KOPT-K1 (cell line): ENCODE data around the gene EIF2B2.
"Not testable (repeated sequence)": the region's sequence is repeated elsewhere in the genome, so short reads cannot be mapped to it uniquely, and the experiment has no call there.

Experiments
- H3K27ac ChIP-seq: fragments of 200-600 bp; sonication (generic); 2 replicates; pipeline ENCODE4 v1.5.1; 2016; ENCODE audit warnings: antibody characterized with exemption, mild to moderate bottlenecking, low read depth, low read length; ENCODE audit not compliant: poor library complexity, severe bottlenecking
- H3K36me3 ChIP-seq: fragments of 200-600 bp; sonication (generic); 2 replicates; pipeline ENCODE4 v1.5.1; 2017; ENCODE audit warnings: antibody characterized with exemption, mild to moderate bottlenecking, low read length, moderate library complexity; ENCODE audit not compliant: insufficient read depth
- H3K9me3 ChIP-seq: fragments of 200-600 bp; sonication (generic); 2 replicates; pipeline ENCODE4 v1.5.1; 2017; ENCODE audit warnings: antibody characterized with exemption, low read length, mild to moderate bottlenecking; ENCODE audit not compliant: insufficient read depth, poor library complexity, severe bottlenecking

EIF2B2 gene

DNA sequence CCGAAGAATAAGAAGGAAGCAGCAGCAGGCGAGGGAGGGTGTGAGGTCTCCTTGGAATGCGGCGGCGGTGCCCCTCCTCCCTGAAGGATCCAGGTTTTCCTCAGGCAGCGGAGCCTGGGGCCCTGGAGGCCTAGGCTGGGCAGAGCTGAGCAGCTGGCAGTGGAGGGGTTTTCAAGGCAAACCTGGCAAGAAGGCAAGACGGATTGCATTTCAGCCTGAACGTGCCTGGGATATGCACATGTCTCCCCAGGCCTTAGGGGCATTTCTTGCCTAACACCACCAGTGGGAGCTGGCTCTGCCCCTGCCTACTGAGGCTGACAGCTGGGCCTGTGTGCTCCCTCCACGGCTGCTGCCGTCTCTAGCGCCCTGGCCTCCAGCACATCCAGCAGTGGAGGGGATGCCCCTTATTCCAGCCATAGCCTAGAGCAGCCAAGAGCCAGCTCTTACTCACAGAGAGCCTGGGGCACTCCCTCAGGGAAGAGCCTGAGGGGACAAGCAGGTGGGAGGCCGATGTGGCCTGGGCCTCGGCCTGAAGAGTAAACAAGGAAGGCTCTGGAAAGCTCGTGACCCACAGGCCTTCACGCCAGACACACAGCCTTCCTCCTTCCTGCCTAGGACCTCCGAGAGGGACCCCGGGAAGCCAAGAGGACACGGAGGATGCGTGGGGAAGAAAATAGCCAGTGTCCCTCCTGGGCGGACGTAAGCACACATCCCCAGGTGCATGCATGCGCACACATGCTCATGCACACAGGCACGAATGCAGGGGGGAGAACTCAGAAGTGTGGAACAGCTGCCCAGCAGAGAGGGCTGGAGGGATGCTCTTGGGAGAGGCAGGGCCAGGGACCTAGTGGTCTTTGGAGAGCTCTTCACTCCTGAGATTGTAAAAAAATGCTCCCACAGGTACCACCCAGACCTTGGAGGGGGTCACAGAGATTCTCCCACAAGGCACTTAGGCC lies 23.0 kb upstream of the EIF2B2 start:
- Histone ChIP-seq H3K9me3 (no peaks in the 10 kb centered on the region), H3K36me3 (no peaks in the 10 kb centered on the region), H3K27ac (no peak overlapping the region)

DNA sequence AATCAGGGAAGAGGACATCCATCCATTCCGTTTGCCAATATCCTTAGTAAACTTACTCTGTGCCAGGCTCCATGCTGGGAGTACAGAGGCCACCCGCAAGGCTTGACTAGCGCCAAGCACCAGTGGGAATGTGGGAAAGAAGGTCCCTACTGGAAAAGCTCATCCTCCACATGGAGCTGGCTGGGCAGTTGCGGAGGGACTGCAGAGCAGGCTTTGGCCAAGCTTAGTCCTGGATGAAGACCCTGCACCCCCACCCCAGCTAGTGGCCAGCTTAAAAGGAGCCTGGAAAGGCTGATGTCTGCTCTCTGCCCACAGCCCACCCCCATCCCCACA lies 22.4 kb upstream of the EIF2B2 start:
- Histone ChIP-seq H3K9me3 (no peaks in the 10 kb centered on the region), H3K27ac (no peak overlapping the region), H3K36me3 (no peaks in the 10 kb centered on the region)

DNA sequence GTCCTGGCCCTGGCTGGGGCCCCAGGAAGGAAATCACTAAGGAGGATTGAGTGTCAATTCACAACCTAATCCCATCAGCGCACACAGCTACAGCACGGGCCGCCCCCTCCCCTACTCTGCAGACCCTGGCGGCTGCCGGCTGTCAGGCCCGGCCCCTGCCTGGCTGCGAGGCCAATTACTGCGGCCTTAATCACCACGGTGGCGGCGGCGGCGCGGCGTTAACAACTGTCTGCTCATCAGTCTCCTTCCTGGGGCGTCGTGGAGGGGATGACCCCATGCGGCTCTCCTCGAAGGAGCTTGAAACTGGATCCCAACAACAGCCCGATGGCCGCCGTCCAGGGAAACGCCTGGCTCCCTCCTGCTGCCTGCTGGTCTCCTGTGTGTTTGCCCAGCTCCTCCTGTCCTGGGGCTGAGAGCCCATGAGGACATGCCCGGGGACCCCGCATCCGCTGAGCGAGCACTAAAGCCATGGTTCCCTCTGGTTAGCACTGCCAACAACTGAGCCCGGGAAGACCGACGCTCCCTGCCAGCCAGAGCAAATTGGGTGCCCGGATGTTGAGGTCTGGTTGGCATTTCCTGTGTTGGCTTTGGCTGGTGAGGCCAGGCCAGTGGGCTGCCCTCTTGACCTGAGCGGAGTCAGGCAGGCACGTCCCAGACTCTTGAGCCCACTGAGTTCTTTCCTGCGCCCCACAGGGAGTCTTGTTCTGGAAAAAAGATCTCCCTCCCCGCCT lies 21.8 kb upstream of the EIF2B2 start:
- Histone ChIP-seq H3K9me3 (no peaks in the 10 kb centered on the region), H3K27ac (no peak overlapping the region), H3K36me3 (no peaks in the 10 kb centered on the region)

DNA sequence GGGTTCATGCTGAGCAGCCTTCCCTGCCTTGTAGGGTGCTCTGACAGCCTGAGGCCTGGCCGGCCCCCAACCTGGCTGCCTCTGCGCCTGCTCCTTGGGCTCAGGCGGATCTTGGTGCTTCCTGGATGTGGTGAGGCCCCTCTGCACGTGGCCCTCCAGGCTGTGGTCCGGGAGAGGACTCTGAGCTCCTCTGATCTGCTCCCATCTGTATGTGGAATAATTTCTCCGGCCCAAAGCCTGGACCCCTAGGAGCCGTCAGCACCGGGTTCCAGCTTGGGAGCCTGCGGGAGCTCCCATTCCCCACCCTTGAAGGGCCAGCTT lies 21.3 kb upstream of the EIF2B2 start:
- Histone ChIP-seq H3K27ac (no peak overlapping the region), H3K36me3 (no peaks in the 10 kb centered on the region), H3K9me3 (no peaks in the 10 kb centered on the region)

DNA sequence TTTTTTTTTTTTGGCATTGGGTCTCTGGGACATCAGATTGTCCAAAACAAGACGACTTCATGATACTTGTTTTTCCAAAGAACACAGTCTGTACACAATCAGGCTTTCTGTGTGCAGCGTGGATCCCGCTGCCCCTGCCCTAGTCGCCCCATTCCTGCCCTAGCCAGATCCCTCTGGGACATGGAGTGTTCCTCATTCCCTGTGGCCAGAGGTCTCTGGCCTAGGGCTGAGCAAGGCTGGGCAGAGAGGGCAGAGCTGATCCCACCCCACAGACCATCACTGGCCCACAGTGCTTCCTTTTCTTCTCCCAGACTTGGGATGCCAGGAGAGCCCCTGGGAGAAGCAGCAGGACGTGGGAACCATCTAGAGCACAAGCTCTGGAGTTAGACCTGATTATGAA lies 20.9 kb upstream of the EIF2B2 start:
- Histone ChIP-seq H3K9me3 (no peaks in the 10 kb centered on the region), H3K36me3 (no peaks in the 10 kb centered on the region), H3K27ac (no peak overlapping the region)

DNA sequence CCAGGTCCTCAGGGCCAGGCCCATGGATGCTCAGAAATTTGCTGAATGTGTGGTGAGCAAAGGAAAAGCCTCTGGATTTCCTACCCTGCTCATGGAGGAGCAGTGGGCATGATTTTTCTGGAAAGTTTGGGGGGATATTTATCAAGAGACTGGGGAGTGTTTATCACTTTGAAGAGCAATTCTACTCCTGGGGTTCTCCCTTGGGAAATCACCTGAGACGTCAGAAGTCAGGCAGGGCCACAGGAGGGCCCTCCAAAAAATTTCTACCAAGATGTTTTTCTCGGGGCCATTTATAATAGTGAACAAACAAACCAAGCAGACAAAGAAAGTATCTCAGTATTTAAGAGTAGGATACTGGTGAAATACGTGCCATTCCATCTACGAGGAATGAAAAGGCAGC lies 20.1 kb upstream of the EIF2B2 start:
- no peaks in the 10 kb centered on the region for H3K36me3 ChIP-seq
- H3K27ac ChIP-seq = no peak overlapping the region
- no peaks in the 10 kb centered on the region for H3K9me3 ChIP-seq

DNA sequence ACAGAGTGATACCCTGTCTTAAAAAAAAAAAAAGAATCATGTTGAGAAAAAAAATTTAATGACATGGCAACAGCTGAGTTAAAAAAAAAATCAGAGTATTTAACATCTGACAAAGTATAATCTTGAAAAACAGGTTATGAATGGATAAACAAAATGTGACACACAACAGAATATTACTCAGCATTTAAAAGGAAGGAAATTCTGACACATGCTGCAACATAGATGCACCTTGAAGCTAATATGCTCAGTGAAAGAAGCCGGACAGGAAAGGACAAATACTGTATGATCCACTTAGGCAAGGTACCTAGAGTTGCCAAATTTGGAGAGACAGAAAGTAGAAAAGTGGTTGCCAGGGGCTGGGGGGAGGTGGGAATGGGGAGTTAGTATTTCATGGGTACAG lies 19.4 kb upstream of the EIF2B2 start:
- Histone ChIP-seq H3K27ac (no peak overlapping the region), H3K36me3 (no peaks in the 10 kb centered on the region), H3K9me3 (no peaks in the 10 kb centered on the region)

DNA sequence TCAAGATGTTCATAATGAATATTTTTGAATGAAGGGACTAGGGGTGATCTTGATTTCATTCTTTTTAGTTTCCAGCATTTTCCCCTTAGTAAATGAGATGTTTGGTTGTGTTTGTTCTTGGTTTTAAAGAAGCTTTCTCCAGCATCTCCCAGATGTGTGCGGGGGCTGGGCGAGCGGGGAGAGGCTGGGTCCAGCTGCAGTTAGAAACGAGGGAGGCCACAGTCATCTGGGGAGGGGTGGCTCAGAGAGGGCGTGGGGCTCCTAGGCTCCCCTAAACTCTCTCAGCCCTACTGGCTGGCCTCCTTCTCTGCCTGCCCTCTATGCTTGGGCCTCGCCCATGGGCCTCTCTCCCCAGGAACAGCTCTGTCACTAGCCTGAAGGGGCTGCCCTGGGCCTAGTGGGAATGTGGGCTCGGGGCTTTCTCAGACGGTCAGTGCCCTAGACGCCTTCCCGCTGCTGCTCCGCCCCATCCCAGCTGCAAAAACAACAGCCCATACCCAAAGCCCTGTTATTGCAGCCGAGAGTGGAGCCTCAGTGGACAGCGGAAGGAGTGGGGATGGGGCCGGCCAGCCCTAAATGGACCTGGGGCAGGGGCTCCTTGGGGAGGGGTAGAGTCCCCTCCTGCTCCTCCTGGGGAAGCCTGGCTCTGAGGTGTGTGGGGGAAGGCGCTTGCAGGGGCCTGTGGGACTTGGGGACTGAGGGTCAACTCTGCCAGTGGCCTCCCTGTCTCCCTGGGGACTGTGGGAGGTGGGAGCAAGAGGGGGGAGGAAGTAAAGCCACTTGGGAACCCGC lies 18.3 kb upstream of the EIF2B2 start:
- H3K36me3 ChIP-seq = no peaks in the 10 kb centered on the region
- no peak overlapping the region for H3K27ac ChIP-seq
- no peaks in the 10 kb centered on the region for H3K9me3 ChIP-seq

DNA sequence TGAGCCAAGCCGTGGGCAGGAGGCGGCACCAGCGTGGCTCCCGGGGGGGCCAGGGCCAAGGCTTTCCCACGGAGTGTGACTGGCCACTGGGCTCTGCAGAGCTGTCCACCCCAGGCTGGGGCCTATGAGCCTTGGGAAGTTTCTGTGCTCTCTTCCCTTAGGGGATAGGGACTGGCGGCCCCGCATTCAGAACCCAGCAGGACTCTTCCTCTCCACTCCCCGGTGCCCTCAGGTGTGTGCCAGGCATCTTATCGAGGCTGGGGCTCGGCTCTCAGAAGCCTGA lies 17.8 kb upstream of the EIF2B2 start:
- H3K27ac ChIP-seq = no peak overlapping the region
- no peaks in the 10 kb centered on the region for H3K36me3 ChIP-seq
- H3K9me3 ChIP-seq = no peaks in the 10 kb centered on the region

DNA sequence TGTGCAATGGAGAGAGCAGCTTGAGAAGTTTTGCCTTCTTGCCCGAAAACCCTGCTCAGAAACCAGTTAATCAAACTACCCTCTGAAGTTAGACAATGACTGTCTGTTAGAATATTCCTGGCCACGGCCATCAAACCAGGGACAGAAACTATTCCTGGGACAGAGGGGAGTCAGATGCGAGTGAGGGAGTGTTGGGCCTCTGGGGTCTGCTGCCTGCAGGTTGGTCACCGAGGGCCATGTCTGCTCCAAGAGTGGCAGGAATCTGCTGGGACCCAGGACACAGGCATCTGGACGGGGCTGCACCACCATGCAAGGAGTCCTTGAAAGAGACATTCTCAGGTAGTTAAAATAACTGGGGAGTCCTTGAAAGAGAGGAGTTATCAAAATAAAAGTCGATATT lies 16.9 kb upstream of the EIF2B2 start:
- Histone ChIP-seq H3K36me3 (no peaks in the 10 kb centered on the region), H3K27ac (no peak overlapping the region), H3K9me3 (no peaks in the 10 kb centered on the region)

DNA sequence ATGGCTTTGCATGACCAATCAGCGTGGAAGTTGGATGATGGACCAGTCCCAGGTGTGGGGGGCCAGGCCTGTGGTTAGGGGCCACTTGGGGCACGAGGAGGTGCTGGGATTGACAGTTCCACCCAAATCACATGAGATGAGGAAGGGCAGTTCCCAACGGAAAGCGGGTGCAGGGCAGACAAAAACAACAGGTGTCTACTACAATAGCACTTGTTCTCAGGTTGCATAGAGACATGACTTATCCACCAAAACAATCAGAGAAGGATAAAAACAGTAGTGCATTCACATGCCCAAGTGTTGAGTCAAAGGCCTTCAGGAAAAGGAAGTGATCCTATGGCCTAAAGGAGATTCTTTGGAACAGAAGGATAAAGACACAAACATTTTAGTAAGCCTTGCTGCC lies 14.6 kb upstream of the EIF2B2 start:
- Histone ChIP-seq H3K9me3 (no peaks in the 10 kb centered on the region), H3K27ac (no peak overlapping the region), H3K36me3 (no peaks in the 10 kb centered on the region)

DNA sequence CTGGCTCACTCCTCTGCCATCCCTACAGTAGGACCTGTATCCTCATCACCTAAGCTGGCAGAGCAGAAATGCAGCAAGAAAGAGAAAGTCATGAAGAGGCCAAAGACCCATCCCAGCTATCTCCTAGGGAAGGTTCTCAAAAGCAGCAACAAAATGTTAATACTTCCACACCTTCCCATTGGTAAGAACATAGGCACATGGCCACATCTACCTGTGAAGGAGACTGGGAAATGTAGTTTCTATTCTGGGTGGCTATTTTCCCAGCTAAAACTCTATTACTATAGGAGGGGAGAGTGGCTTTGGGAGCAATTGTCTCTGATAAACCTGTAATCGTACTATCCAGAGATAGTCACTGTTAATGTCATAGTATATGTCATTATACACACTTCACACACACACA lies 13.7 kb upstream of the EIF2B2 start:
- Histone ChIP-seq H3K27ac (no peak overlapping the region), H3K36me3 (no peaks in the 10 kb centered on the region), H3K9me3 (no peaks in the 10 kb centered on the region)

DNA sequence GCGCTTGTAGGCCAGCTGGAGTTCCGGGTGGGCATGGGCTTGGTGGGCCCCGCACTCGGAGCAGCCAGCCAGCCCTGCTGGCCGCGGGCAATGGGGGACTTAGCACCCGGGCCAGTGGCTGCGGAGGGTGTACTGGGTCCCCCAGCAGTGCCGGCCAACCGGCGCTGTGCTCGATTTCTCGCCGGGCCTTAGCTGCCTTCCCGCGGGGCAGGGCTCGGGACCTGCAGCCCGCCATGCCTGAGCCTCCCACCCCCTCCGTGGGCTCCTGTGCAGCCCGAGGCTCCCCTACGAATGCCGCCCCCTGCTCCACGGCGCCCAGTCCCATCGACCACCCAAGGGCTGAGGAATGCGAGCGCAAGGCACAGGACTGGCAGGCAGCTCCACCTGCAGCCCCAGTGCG lies 8.5 kb upstream of the EIF2B2 start:
- not testable (repeated sequence) for H3K27ac ChIP-seq, H3K36me3 ChIP-seq, H3K9me3 ChIP-seq

DNA sequence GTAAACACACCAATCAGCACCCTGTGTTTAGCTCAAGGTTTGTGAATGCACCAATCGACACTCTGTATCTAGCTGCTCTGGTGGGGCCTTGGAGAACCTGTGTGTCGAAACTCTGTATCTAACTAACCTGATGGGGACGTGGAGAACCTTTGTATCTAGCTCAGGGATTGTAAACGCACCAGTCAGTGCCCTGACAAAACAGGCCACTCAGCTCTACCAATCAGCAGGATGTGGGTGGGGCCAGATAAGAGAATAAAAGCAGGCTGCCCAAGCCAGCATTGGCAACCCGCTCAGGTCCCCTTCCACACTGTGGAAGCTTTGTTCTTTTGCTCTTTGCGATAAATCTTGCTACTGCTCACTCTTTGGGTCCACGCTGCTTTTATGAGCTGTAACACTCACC lies 6.9 kb upstream of the EIF2B2 start:
- not testable (repeated sequence) for H3K27ac ChIP-seq, H3K9me3 ChIP-seq, H3K36me3 ChIP-seq

DNA sequence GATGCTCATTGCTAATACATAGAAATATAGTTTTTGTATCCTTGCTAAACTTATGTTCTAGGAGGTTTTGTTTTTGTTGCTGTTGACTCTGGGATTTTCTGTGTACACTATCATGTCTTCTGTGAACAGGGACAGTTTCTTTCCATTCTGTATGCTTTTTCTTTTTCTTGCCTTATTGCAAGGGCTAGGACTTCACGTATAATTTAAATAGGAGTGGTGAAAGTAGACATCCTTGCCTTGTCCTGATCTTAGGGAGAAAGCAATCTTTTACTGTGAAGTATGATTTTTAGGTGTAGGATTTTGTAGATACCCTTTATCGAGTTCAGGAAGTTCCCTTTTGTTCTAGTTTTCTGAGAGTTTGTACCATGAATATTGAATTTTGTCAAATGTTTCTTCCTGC lies 1.5 kb upstream of the EIF2B2 start:
- Histone ChIP-seq H3K9me3 (peaks cover 11% of the 10 kb centered on the region), H3K36me3 (peaks cover 17% of the 10 kb centered on the region), H3K27ac (no peak overlapping the region)
